DMS 273 (cell line): ENCODE data around the gene NIPBL.

Source experiments
- DNase-seq: peaks from one replicate; lab custom pipeline; 2025; ENCODE audit not compliant: unreplicated experiment; lab: John Stamatoyannopoulos, UW

Gene NIPBL

DNA sequence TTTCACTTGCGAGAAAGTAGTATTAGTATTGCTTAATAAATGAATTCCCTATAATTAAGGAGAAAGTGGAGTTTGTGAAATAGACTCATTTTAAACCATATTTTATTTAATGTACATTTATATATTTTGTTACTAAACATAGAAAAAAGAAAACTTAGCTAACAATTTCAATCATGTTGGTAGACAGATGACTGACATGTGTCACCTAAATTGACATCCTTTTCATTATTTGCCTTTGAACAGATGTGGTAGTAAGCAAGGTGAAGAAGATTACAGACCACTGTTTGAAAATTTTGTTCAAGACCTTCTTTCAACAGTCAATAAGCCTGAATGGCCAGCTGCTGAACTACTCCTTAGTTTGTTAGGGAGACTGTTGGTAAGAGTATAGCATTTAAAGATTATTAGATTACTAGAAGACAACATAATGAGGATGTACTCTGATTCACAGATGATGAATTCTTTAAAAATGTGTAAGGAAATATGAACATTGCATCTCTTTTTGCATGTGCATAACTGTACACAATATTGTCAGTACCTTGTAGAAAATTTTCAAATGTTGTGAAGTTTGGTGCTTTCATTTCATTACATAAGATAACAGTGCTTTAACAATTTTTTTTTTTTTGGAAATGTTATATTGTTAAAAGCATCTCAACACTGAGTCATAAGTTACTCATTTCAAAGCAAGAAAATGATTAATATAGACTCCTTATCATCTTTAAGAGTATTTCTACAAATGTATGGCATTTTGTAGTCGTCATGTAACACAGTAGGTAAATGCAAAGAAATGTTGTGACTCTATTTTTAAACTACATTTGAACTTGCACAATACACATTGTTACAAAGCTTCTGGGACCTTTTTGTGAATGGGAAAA lies 139.5 kb downstream of the NIPBL start:
- no peak for DNase-seq

DNA sequence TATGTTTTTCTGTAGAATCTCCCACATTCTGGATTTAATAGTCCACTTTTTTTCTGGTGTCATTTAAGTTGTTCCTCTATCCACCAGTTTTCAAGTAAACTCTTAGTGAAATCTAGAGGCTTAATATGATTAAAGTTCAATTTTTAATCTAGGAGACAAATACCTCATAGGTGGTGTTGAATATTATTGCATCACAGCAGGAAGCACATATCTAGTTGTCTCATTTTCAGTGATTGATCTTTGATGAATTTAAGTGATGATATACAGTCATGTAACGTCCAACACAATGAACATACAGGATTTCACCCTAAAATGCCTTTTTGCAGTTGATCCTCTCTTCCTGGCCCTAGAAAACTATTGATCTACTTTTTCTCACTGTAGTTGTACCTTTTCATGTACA lies 152.3 kb downstream of the NIPBL start:
- DNase-seq, result no peak

DNA sequence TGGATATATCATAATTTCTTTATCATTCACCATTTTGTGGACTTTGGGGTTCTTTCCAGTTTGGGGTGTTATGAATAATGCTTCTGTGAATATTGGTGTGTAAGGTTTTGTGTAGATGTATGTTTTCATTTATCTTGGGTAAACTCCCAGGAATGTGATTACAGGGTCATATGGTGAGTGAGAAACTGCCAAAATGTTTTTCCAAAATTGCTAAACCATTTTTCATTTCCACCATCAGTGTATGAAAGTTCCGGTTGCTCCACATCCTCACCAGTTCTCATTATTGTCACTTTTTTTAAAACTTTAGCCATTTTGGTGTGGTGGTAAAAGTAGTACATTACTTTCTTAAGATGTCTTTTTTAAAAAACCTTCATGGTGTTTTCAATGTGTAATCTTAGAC lies 152.9 kb downstream of the NIPBL start:
- DNase-seq, result no peak

DNA sequence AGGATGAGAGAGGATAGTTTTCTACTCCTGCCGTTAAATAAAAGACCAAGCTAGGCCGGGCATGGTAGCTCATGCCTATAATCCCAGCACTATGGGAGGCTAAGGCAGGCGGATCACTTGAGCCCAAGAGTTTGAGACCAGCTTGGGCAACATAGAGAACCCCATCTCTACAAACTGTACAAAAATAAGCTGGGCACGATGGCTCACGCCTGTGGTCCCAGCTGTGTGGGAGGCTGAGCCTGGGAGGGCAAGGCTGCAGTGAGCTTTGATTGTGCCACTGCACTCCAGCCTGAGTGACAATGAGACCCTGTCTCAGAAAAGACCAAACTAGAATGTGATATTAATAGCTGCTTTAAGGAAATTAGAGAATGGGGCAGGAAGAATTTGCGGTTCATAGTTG lies 158.4 kb downstream of the NIPBL start:
- DNase-seq, result no peak

DNA sequence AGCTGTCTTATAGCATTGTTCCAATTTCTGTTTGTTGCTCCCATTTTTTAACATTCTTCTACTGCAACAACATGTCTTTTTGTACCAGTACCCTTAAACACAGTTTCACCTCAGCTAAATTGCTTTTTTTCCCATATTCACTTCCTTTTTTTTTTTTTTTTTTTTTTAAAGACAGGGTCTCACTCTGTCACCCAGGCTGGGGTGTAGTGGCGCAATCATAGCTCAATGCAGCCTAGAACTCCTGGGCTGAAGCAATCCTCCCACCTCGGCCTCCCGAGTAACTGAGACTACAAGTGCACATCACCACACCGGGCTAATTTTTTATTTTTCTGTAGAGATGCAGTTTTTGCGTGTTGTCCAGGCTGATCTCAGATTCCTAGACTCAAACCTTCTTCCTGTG lies 161.3 kb downstream of the NIPBL start:
- DNase-seq, result no peak

DNA sequence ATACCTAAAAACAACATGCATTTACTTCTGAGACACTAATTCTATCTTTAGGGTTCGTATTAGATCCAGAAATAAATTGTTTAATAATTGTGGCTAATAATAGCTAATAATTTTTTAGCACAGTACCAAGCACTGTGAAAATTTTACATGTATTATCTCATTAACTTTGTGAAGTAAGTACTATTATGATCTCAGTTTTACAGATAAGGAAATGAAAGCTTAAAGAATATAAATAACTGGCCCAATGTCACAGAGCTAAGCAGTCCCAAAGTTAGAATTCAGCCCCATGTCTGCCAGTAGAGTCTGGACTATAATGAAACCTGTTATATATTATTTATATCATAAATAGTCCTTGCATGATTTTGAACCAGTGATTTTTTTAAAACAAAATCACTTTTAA lies 163.3 kb downstream of the NIPBL start:
- DNase-seq, result no peak

DNA sequence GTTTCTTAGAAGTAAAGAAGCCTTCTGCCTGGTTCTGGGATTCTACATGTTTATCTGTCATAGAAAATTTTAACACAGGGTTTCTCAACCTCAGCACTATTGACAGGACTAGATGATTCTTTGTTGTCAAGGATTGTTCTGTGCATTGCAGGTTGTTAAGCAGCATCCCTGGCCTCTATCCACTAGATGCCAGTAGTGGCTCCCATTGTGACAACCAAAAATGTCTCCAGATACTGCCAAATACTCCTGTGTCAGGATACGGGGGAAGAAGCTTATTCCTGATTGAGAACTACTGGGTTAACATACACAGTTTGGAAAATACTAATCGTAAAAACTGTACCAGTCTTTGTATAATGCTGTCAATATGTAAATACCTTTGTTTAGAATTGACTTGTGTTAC lies 167.1 kb downstream of the NIPBL start:
- DNase-seq, result peak; percentile 26

DNA sequence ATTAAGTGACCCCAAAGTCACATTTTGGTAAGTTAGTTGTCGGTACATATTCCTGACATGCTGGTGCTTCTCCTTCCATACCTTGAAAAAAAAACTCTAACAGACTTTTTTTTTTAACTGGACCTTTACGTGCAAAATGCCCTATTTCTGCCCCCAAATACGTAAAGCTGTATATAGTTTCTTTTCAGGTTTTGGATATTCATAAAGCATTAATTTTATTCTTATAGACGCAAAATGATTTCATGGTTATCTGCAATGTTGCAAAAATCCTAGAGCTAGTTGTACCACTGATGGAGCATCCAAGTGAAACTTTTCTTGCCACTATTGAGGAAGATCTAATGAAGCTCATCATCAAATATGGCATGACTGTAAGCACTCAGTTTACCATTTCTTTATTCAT lies 167.6 kb downstream of the NIPBL start:
- no peak for DNase-seq

DNA sequence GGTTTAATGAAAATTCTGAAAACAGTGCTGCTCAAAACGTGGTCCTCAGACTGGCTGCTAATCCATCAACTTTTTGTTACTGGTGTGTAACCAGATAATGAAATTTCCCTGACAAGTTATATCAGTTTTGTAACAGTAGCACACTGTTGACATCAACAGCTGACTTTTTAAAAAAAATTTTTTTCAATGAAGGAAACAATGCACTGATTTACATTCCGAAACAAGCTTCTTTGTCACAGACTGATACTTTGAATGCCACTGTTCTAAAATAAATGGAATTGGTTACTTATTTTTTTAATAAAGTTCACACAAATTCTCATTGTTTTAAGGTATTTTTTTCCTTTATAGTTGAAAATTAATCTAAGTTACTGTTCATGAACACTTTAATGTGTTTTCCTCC lies 169.1 kb downstream of the NIPBL start:
- DNase-seq, result no peak

DNA sequence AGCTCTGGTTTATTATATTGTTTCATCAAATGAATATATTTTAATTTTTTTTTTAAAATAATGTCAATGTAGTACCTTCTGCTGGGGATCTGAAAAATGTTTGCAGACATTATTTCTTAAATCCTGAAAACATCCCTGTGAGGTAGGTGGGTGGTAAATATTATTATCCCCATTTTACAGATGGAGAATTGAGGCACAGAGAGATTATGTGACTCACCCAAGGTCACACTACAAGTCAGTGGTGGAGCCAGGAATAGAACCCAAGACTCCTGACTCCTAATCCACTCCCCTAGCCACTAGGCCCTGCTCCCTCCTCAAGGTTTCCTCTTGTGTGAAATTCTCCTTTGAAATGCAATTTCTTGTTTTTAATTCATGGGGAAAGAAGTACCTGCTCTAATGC lies 171.4 kb downstream of the NIPBL start:
- DNase-seq, result no peak

DNA sequence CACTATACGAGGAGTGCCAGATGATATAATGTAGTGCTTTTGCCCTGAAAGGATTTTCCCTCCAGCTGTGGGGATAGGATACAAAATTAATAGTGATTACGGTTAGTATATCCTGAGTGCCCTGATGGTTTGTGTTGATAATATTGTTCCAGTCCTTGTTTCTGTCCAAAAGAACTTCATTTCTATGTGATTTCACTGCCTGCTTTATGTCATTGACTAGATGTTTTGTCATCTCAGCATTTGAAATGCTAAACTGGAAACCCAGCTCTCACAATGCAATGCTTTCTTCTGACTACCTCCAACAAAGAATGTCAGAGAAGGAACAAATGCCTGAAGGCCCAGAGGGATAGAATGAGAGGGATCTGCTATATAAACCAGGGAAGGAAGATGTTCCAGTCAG lies 177.8 kb downstream of the NIPBL start:
- no peak for DNase-seq

DNA sequence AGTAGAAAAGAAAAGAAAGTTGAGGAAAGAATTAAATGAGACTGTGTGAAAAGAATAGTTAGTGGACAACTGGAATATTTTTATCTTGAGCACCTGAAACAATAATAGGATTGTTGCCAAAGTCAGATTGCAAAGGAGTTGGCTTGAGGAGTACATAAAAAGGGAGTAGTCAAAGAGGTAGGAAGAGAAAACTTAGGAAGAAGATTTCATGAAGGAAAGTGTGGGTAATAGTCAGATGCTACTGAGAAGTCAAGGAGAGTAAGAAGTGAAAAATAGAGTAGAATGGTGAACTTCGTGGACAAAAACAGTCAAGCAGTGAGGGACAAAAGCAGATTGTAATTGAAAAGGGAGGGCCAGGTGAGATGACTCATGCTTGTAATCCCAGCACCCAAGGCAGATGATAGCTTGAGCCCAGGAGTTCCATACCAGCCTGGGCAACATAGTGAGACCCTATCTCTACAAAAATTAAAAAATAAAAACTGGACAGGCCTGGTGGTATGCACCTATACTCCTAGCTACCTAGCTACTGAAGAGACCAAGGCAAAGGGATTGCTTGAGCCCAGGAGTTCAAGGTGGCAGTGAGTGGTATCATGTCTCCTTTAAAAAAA lies 178.9 kb downstream of the NIPBL start:
- no peak for DNase-seq

DNA sequence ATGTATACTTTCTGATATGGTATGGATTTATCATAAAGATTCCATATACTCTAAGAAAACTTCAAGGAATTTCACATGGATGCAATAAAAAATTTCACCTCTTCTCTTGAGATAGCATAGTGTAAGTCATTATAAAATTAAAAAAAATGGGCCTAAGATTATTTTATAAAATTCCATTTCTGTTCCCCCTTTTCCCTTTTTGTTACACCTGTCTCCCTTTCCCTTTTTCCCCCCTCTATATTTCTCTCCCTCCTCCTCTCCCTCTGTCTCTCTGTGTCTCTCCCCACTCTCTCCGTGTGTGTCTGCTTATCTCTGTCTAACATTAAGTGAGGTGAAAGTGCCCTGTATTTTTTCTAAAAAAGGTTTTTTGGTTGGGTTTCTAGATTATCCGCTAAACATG lies 180.2 kb downstream of the NIPBL start:
- no peak for DNase-seq

DNA sequence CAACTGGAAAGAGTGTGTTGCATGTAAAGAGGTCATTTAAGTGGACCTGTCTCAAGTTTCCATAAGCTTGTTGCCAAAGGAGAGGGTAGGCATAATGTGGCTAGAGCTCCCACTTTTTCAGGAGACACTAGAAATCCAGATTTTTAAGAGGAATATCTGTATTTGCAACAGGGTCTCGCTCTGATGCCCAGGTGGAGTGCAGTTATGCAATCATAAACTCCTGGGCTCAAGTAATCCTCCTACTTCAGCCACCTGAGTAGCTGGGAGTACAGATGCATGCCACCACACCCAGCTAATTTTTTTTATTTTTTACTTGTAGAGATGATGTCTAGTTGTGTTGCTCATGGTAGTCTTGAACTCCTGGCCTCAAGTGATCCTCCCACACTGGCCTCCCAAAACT lies 183.5 kb downstream of the NIPBL start:
- no peak for DNase-seq

DNA sequence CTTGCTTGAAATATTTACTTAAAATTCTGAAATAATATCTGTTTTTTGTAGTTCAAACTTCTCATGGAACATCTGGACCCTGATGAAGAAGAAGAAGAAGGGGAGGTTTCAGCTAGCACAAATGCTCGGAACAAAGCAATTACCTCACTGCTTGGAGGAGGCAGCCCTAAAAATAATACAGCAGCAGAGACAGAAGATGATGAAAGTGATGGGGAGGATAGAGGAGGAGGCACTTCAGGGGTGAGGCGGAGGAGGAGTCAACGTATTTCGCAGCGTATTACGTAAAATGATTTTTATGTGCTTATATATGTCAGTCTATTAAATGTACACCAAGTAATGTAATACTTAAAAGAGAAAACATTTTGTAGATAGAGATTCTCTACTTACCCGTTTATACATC lies 187.2 kb downstream of the NIPBL start:
- DNase-seq, result no peak

DNA sequence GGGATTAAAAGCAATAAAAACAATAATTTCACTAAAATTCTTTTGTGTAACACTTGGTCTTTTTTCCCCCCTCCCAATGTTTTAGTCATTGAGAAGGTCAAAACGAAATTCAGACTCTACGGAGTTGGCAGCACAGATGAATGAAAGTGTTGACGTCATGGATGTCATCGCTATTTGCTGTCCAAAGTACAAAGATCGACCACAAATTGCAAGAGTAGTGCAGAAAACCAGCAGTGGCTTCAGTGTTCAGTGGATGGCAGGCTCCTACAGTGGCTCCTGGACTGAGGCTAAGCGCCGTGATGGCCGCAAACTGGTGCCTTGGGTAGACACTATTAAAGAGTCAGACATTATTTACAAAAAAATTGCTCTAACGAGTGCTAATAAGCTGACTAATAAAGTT lies 187.9 kb downstream of the NIPBL start:
- DNase-seq, result no peak

DNA sequence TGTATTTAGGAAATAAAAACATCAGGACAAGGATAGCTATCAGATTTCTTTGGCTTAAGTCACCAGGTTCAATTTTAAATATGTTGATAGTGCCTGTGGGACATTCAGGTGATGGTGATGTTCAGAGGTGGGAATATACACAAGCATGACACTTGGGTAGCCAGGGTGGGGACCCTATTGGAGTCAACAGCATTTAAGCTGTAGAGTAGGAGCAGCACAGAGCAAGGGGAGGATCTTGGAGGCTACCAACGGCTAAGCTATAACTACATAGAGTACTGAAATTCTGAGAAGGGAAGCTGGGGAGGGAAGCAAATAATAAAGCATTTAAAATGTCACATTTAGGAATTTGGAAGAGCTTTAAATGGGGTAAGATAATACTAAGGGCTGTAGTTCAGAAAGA lies 194.9 kb downstream of the NIPBL start:
- no peak for DNase-seq

DNA sequence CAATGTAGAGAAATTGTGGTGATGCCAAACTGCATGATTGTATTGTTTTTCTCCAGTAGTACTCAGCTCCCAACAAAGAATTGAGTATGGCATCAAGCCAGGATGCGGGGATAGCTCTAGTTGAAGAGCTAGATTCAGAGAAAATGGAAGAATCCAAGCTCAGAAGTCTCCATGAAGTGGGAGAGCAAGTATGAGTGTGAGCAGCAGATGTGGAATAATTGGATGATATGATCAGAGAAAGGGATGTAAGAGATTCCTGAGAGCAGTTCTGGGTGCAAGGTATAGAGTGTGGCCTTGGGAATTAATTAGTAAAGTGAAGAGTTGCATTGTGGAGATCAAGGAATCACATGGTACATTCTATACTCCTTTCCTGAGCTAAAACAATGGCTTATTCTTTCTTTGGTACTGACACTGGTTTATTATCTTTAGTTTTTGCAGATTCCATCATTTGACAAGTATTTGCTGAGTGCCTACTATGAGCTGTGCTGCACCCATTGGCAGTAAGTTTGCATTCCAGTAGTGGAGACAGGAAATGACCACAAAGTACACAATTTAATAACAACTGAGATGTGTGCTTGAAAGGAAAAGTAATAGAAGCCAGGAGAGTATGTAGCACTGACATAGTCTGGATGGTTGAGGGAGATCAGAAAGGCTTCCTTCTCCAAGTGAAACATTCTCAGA lies 195.5 kb downstream of the NIPBL start:
- peak; percentile 14 for DNase-seq

DNA sequence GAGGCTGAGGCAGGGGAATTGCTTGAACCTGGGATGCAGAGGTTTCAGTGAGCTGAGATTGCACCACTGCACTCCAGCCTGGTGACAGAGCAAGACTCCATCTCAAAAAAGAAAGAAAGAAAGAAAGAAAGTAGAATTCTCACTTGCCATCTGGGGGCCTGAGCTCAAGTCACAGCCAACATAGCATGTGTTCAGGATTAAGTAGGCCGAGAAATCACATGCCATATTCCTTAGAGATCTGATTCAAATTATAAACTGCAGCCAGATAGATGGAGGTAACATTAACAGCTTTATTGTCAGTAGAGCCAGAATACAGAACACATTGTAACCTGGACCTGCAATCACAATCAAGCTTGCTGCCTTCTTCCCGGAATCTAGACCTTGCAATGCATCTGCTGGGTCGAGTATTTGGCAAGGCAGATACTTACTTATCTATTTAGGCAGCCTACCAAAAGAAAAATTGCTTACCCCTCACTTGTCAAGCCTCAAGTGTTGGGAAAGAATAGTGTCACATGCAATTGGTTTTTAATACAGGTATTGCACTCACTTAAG lies 198.9 kb downstream of the NIPBL start:
- no peak for DNase-seq

DNA sequence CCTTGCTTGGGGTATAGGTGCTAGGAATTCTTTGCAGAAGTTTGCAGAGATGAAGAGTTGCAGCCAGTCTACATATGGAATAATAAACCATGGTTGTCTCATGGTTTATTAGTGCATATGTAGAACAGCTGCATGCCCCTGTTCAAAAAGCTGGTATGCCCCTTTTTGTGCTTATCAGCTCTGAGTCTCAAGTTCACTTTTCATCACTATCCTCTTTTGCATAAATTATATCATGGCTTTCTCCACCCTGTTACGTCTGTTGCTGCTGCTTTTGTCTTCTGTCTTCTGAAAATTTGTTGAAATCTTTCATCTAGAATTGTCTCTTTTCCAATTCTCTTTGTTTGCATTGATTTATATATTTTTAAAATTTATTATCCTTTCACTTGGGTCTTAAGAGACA lies 200.6 kb downstream of the NIPBL start:
- DNase-seq, result no peak

DNA sequence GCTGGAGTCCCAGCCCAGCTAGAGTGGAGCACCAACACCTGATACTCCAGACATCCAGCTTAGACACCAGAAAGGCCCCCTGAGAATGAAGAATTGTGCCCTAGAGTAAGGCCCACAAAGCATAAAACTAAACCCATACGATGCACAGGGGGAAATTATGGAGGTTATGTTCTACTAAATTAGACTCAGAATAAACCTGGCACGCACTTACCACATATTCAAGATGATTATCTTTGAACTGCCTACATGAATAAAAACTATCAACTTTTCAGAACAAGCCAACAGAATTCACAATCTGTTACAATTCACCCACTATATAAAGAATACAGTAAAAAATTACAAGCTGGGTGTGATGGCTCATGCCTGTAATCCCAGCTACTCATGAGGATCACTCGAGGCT lies 204.1 kb downstream of the NIPBL start:
- no peak for DNase-seq

DNA sequence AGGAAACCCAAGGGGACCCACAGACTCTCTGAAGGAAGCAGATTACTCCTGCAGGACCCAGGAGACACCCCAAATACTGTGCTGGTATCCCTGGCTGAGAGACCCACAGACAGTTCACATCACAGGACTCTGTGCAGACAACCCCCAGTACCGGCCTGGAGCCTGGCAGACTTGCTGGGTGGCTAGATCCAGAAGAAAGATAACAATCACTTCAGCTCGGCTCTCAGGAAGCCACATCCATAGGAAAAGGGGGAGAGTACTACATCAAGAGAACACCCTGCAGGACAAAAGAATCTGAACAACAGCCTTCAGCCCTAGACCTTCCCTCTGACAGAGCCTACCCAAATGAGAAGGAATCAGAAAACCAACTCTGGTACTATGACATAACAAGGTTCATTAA lies 206.4 kb downstream of the NIPBL start:
- DNase-seq, result peak; percentile 49
